Left colon (tissue), 2 donors: ENCODE data around the gene ARHGEF12. TPM values are rescaled to one million over a fixed set of nuclear protein-coding genes. Genes with fewer than 3 reads are reported as not detected.
"Not testable (repeated sequence)": the region's sequence is repeated elsewhere in the genome, so short reads cannot be mapped to it uniquely, and the experiment has no call there.

Source experiments
- ATAC-seq: fragments of 200-7000 bp; cut with Tn5 transposase; one replicate; pipeline ENCODE4 v1.9.1; 2020; ENCODE audit warnings: mild to moderate bottlenecking, moderate library complexity
- DNase-seq, 2 donors: peaks; one replicate each; pipeline ENCODE4 v3.0.0-alpha.2; 2020
- intact Hi-C, 2 donors: fragments of 100-400 bp; cut with DNase I in 1 of 2; cut with micrococcal nuclease in 1 of 2; formaldehyde crosslinking; loops; one replicate each; pipeline versions ENCODE4 v1.11.2 to v1.14.0; 2022; cut with DNase I, micrococcal nuclease
- total RNA-seq, 2 donors: library from RNA; stranded (reverse); fragmentation: NEBNext Ultra II Directional; extraction: Animal tissue kit (Norgen Biotek cat#: 25700); gene quantifications; one replicate each; pipeline ENCODE4 v1.2.1, GENCODE V29; 2021
- donor health status: DM: no; HTN: no; CAD: no.
- donor health status: DM: yes; HTN: yes; CAD: no.

ARHGEF12 gene
- total RNA-seq, 2 donors from 2014 or later: 99.1 to 107 TPM

GRCh38 chr11:120501440-120501839 is 165.2 kb downstream of the ARHGEF12 start:
- intact Hi-C loops: no loop called here
- DNase-seq (no peak), ATAC-seq (no peak)

DNA sequence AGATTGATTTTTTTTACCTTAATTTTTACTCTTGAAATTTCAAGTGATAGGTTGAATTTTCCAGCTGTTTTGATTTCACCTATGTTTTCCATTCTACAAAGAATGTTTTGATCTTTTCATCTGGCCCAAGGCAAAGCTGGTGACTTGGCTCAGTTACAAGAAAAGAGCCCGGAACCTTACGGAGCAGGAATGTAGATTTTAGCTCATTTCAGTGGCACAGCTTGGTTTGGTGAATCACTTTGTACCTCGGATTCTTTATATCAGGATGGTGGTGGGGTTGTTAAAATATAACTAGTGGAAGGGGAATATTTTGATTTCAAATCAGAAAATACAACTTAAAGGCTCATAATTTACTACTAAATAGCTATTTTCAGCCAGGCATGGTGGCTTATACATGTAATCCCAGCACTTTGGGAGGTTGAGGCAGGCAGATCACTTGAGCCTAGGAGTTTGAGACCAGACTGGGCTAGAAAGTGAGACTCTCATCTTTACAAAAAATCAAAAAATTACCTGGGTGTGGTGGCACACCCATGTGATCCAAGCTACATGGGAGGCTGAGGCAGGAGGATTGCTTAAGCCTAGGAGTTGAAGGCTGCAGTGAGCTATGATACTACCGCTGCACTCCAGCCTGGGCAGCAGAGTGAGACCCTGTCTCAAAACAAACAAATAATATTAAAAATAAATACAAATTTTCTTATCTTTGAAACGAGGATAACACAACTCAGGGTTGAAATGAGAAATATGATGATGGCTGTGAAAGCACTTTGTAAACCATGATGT is 166.0 kb downstream of the ARHGEF12 start:
- DNase-seq (no peak), ATAC-seq (no peak)
- intact Hi-C loops: no loop called here

DNA sequence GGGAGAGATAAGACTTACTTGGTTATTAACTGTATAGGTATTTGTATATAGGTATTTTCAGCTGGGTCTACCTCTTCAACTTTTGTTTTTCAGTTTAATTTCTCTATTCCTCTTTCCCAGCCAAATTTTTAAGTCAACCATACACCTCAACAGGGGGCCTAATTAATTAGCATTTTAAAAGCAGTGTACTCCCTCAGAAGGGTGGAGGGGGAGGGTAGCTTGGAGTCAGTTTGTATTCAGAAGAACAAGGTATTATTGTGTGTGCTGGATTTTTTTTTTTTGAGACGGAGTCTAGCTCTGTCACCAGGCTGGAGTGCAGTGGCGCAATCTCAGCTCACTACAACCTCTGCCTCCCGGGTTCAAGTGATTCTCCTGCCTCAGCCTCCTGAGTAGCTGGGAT is 167.3 kb downstream of the ARHGEF12 start:
- intact Hi-C loops, DNase-seq, ATAC-seq: not testable (repeated sequence)

DNA sequence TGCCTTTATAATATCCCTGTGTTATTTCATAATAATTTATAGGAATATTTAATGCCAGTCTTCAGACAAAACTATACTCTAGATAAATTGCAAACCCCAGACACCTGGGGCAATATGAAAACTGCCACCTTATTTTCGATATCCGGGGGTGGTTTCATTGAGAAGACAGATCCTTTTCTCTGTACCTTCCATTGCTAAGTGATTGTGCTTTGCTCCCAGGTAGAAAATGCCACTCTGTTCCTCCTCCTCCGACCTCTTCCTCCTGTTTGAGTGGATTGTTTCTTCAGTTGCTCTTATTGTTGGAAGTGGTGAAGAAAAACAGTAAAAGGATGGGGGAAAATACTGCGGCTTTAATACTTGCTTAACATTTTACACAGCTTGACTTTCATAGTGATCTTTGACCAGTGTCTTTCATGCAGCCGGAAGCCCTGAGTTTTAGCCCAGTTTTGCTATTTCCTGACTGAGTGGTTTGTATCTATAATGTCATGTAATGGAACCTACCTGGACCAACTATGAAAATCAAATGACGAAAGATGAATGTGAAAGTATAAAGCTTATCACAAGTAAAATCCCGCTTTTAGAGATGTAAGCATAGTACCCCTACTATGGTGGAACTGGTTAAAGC is 169.7 kb downstream of the ARHGEF12 start:
- no peak for ATAC-seq
- intact Hi-C loops: no loop called here

DNA sequence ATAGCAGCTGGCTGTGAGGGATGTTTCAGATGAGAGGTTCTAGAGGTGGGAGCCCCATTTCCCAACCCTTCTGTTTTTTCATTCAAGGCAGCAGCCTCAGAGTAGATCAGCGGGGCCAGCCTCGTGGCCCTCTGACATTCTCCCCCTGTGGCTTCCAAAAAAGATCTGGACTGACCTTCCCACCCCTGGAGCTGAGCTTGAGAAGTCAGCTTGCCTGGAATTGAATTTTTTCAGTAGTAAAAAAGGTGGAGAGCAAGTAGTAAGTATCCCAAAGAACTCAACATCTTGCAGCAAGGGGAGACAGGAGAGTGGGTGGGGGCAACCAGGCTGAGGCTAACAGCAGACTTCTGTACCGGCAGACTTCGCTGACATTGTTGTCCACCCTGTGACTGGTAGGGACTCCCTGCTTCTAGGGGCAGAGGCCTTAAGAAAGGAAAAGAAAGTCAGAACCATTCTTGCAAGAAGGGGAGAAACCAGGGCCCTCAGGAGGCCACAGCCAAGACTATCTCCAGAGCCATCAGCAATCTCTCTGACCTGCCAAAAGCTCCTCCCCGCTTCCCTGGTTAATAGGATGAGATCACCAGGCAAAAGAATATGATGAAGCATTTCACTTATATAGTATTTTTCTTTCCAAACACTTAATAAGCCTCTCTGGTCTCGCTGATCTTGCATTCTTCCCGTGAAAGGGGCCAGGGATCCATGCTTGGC is 173.3 kb downstream of the ARHGEF12 start:
- DNase-seq: no peak
- no peak for ATAC-seq
- intact Hi-C loops: loop anchor here (5.0 to 10.0 kb wide), 4 partner anchors 173 to 443 kb away; no protein-coding TSS in a partner anchor

More for the DNA sequence above, 169.7 kb downstream of the ARHGEF12 start:
- DNase-seq: no peak

GRCh38 chr11:120510406-120511115 is 174.3 kb downstream of the ARHGEF12 start:
- no peak for ATAC-seq
- intact Hi-C loops: loop anchor here (5.0 to 10.0 kb wide), 4 partner anchors 172 to 442 kb away; no protein-coding TSS in a partner anchor
- no peak for DNase-seq

- intact Hi-C loops: loop anchor here (5.0 to 10.0 kb wide), 4 partner anchors 171 to 441 kb away; no protein-coding TSS in a partner anchor
- peak; percentile 91 for ATAC-seq
- DNase-seq: peak; percentile 62 to 84
These were observed 175.1 kb downstream of the ARHGEF12 start, which contains the start of gene GRIK4 for GRCh38 chr11:120511116-120511819. Gene GRIK4 (plus strand): TSS chr11:120511748. CDS start chr11:120660319, 148,571 bp downstream.

GRCh38 chr11:120511820-120512738 is 175.9 kb downstream of the ARHGEF12 start:
- intact Hi-C loops: loop anchor here (5.0 to 10.0 kb wide), 4 partner anchors 170 to 440 kb away; no protein-coding TSS in a partner anchor
- DNase-seq (no peak), ATAC-seq (no peak)

DNA sequence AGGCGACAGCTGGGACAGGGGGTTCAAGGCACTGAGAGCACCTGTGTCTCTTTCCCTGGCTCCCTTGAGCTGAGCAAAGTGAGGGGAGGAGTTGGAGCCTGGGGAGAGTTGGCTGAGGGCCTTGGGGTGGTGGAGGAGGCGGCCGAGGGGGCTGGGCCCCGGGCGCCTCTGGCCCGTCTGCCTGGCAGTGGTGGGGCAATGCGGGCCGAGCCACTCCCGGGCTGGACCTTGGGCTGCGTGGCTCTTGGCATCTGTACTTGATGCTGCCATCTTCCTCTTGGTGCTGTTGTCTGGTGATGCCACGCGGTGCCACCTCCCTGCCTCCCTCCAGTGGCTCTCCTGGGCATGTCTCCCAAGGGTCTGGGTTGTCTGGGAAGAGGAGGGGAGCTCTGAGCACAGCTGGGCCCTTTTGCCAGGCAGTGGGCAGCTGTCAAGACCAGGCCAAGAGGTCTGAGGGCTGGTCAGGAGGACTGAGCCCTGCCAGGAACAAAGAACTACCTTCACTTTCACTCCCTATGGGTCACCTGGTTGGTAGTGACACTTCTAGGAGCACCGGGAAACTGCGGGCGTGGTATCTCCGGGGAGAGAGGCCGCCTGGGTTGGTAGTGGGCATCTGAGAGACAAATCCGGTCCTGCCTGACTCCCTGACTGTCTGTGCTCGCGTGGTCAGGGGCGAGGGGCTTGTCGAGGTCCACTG is 176.7 kb downstream of the ARHGEF12 start:
- peak; percentile 38 for ATAC-seq
- no peak for DNase-seq
- intact Hi-C loops: loop anchor here (5.0 to 10.0 kb wide), 4 partner anchors 169 to 439 kb away; no protein-coding TSS in a partner anchor

GRCh38 chr11:120513436-120514315 is 177.5 kb downstream of the ARHGEF12 start:
- ATAC-seq: no peak
- DNase-seq: peak in 1 of 2 donors; percentile 10
- intact Hi-C loops: loop anchor here (5.0 to 10.0 kb wide), 4 partner anchors 169 to 439 kb away; no protein-coding TSS in a partner anchor

- intact Hi-C loops: loop anchor here (5.0 to 10.0 kb wide), 4 partner anchors 168 to 438 kb away; no protein-coding TSS in a partner anchor
- ATAC-seq (no peak), DNase-seq (peak in 1 of 2 donors; percentile 16)
These were observed 178.4 kb downstream of the ARHGEF12 start for GRCh38 chr11:120514541-120515121.

GRCh38 chr11:120515186-120515723 is 179.0 kb downstream of the ARHGEF12 start:
- intact Hi-C loops: loop anchor here in 1 of 2 donors (10.0 kb wide), 1 partner anchor 170 kb away; no protein-coding TSS in a partner anchor
- DNase-seq (peak in 1 of 2 donors; percentile 9), ATAC-seq (no peak)

GRCh38 chr11:120516461-120517389 is 180.5 kb downstream of the ARHGEF12 start:
- DNase-seq (peak in 1 of 2 donors; percentile 8), ATAC-seq (no peak)
- intact Hi-C loops: loop anchor here in 1 of 2 donors (10.0 kb wide), 1 partner anchor 168 kb away; no protein-coding TSS in a partner anchor
